ENCODE measurements around the gene ADAMTS12. TPM values are rescaled to one million over a fixed set of nuclear protein-coding genes. Genes with fewer than 3 reads are reported as not detected.

The ADAMTS12 gene
- total and polyA plus RNA-seq, 2 of the 8 experiments (the other 6 are each of a cell fraction or from before 2014, with no cell fraction given): 6.4 to 12.8 TPM

GRCh38 chr5:33927685-33928084 is 35.9 kb upstream of the ADAMTS12 start:
- H2BK20ac ChIP-seq (ENCODE audit: low read length): no peak overlapping the region
- H2AK5ac ChIP-seq (ENCODE audit: low read depth, low read length): no peak overlapping the region
- DNase-seq (ENCODE audit: low read depth in 1 of 2, low spot score in 2 of 2) (no peak), FAIRE-seq (no peak)
- no peak for TF ChIP-seq SUZ12 (IDR thresholded peaks at IDR 0.05; ENCODE audit: low read length)
- no peak for TF ChIP-seq E2F6 (IDR thresholded peaks at IDR 0.05)
- no peak for TF ChIP-seq TBP (IDR thresholded peaks at IDR 0.05; ENCODE audit: low read depth, low read length)
- no peak for TF ChIP-seq CHD1 (IDR thresholded peaks at IDR 0.05; ENCODE audit: low read depth, low read length)
- TF ChIP-seq TAF7 (optimal IDR thresholded peaks at IDR 0.05; ENCODE audit: borderline replicate concordance, low read depth, low read length): no peak
- TF ChIP-seq SIX5 (IDR thresholded peaks at IDR 0.05; ENCODE audit: low read depth, low read length): no peak
- TF ChIP-seq FOSL1 (IDR thresholded peaks at IDR 0.05; ENCODE audit: insufficient read depth, low read depth, low read length): no peak
- no peak for TF ChIP-seq TCF12 (IDR thresholded peaks at IDR 0.05; ENCODE audit: low read depth, low read length)
- TF ChIP-seq BCL11A (IDR thresholded peaks at IDR 0.05; ENCODE audit: low read depth in 2 of 2, low read length in 2 of 2): no peak
- no peak for TF ChIP-seq PHF8 (conservative IDR thresholded peaks at IDR 0.05; ENCODE audit: low read depth, low read length)
- TF ChIP-seq MAFK (IDR thresholded peaks at IDR 0.05; ENCODE audit: low read depth, low read length): no peak
- no peak overlapping the region for H3K4ac ChIP-seq (replicated peaks; ENCODE audit: insufficient read length, low read depth, low read length)
- no peaks in the 10 kb centered on the region for H3K79me2 ChIP-seq (ENCODE audit: control insufficient read depth in 1 of 2, insufficient read depth in 2 of 2, low read length in 2 of 2)
- 0 out of 2 replicates have a peak overlapping the region, but pooled peaks have one; percentile 11 for H2BK12ac ChIP-seq (ENCODE audit: low read depth, low read length)
- no peak overlapping the region for H4K8ac ChIP-seq (ENCODE audit: extremely low read depth, insufficient read depth, low read length)
- H3K27me3 ChIP-seq (replicated peaks in 1 of 4; ENCODE audit: control insufficient read depth in 3 of 4, extremely low read depth in 1 of 4, insufficient read depth in 3 of 4, low read length in 3 of 4): no peaks in the 10 kb centered on the region
- H3K79me1 ChIP-seq (ENCODE audit: low read depth, low read length): no peaks in the 10 kb centered on the region
- CTCF ChIA-PET (ENCODE audit: partially characterized antibody): no interaction called here
- no peak overlapping the region for H4K91ac ChIP-seq (replicated peaks; ENCODE audit: insufficient read length, low read length)
- 63% methylated on average over 4 of the region's 4 CpGs; no CpG with 5 or more reads in 1 of the 2 experiments for WGBS, 2 experiments (ENCODE audit: extremely low coverage in 1 of 2, insufficient coverage in 1 of 2, insufficient read length in 1 of 2, insufficient replicate concordance in 2 of 2, low coverage in 1 of 2, low lambda C conversion rate in 2 of 2, missing lambda C conversion rate in 1 of 2)
- 0 out of 2 replicates have a peak overlapping the region, but pooled peaks have one; percentile 35 for H2AFZ ChIP-seq (ENCODE audit: low read length)
- no peaks in the 10 kb centered on the region for H3K9me3 ChIP-seq (ENCODE audit: insufficient read depth in 2 of 2, low read depth in 1 of 2, low read length in 1 of 2)
- no peak overlapping the region for H4K5ac ChIP-seq (ENCODE audit: insufficient read length, low read depth, low read length)
- H3K4me3 ChIP-seq (ENCODE audit: extremely low read depth in 1 of 4, insufficient read depth in 2 of 4, low read depth in 3 of 4, low read length in 4 of 4): no peak overlapping the region
- H3K36me3 ChIP-seq (ENCODE audit: control insufficient read depth in 2 of 4, insufficient read depth in 4 of 4, low read length in 3 of 4): no peaks in the 10 kb centered on the region
- no peak overlapping the region for H3K18ac ChIP-seq (ENCODE audit: extremely low read depth, low read length)
- H3K9ac ChIP-seq (replicated peaks in 1 of 4; ENCODE audit: extremely low read depth in 1 of 4, low read depth in 3 of 4, low read length in 3 of 4): no peak overlapping the region
- H3K4me1 ChIP-seq (replicated peaks in 1 of 4; ENCODE audit: control insufficient read depth in 3 of 4, insufficient read depth in 4 of 4, low read length in 3 of 4): peaks cover 2 to 15% (median 10%) of the 10 kb centered on the region in 4 experiments; a peak in 5 of 7 replicates
- H2BK15ac ChIP-seq (ENCODE audit: low read length): no peak overlapping the region
- no peaks in the 10 kb centered on the region for H3K23me2 ChIP-seq (ENCODE audit: low read depth, low read length)
- H3K4me2 ChIP-seq (ENCODE audit: insufficient read depth in 1 of 2, low read depth in 2 of 2, low read length in 2 of 2): no peak overlapping the region
- no peak overlapping the region for H3K56ac ChIP-seq (replicated peaks; ENCODE audit: insufficient read length, low read depth, low read length)
- no peak overlapping the region for H2BK120ac ChIP-seq (replicated peaks; ENCODE audit: low read depth, low read length)
- H4K20me1 ChIP-seq (replicated peaks in 1 of 2; ENCODE audit: control insufficient read depth in 1 of 2, insufficient read depth in 2 of 2, low read length in 2 of 2): no peaks in the 10 kb centered on the region
- POLR2A ChIA-PET (ENCODE audit: partially characterized antibody): interaction anchor here (0.6 kb wide), 1 partner anchor 146 kb away, joined by 3 read pairs; no protein-coding TSS in a partner anchor
- H3K23ac ChIP-seq (ENCODE audit: insufficient read length): no peak overlapping the region
- H3K14ac ChIP-seq (ENCODE audit: insufficient read length): no peak overlapping the region
- no peak overlapping the region for H3K27ac ChIP-seq (ENCODE audit: low read depth, low read length)
- no peak overlapping the region for H2BK5ac ChIP-seq (ENCODE audit: low read depth, low read length)

Data from H1 (cell line).